Measurements from ENCODE around the gene NELL1.

NELL1 gene

DNA sequence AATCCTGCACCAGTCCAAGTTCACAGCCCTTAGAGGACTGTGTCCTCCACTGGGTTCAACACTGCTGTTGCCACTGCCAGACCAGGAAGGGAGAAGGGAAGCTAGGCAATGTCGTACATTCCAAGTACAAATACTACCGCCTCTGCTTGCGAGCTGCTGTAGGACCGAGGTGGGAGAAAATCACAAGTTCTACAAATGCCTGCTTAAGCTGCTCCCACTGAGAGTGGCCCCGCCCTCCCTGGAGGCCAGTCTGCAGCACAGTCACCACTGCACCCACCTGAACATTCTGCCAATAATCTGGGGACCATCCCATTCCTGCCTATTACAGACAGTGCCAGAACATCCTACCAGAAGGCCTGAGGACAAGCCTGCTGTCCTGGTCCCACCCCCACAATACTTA, 816.0 kb downstream of the NELL1 start:
- TF ChIP-seq CTCF (IDR thresholded peaks at IDR 0.05; ENCODE audit: low read depth, low read length, missing control alignments), result no peak
- H3K27ac ChIP-seq, result no peak overlapping the region
- H3K36me3 ChIP-seq (replicated peaks), result no peaks in the 10 kb centered on the region
- in situ Hi-C loops (cut with HindIII; ENCODE audit: low pct_ligation_motif_present, low sequenced_read_pairs), result no loop called here
- H3K27me3 ChIP-seq (replicated peaks), result no peaks in the 10 kb centered on the region
- DNase-seq, result no peak
- no peak overlapping the region for H3K4me3 ChIP-seq (ENCODE audit: low read depth, low read length)

DNA sequence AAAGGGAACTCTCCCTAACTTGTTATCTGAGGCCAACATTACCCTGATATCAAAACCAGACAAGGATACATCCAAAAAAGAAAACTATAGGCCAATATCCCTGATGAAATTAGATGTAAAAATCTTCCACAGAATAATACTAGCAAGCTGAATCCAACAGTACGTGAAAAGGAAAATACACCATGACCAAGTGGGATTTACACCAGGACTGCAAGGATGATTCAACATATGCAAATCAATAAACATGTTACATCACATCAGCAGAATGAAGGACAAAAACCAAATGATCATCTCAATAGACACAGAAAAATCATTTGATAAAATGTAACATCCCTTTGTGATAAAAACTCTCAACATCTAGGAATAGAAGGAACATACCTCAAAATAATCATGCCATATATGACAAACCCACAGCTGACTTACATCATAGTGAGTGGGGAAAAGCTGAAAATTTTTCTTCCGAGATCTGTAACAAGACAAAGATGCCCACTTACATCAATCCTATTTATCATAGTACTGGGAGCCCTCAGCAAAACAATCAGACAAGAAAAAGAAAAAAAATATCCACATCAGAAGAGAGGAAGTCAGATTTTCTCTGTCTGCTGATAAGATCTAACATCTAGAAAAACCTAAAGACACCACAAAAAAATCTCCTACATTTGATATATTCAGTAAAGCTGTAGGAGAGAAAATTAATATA, 820.2 kb downstream of the NELL1 start:
- H3K27me3 ChIP-seq (replicated peaks), result no peaks in the 10 kb centered on the region
- DNase-seq, result no peak
- H3K36me3 ChIP-seq (replicated peaks), result no peaks in the 10 kb centered on the region
- in situ Hi-C loops (cut with HindIII; ENCODE audit: low pct_ligation_motif_present, low sequenced_read_pairs), result no loop called here
- H3K27ac ChIP-seq, result no peak overlapping the region
- TF ChIP-seq CTCF (IDR thresholded peaks at IDR 0.05; ENCODE audit: low read depth, low read length, missing control alignments), result no peak
- no peak overlapping the region for H3K4me3 ChIP-seq (ENCODE audit: low read depth, low read length)

GRCh38 chr11:21492931-21493330, 823.5 kb downstream of the NELL1 start:
- in situ Hi-C loops (cut with HindIII; ENCODE audit: low pct_ligation_motif_present, low sequenced_read_pairs), result no loop called here
- no peaks in the 10 kb centered on the region for H3K27me3 ChIP-seq (replicated peaks)
- no peak overlapping the region for H3K27ac ChIP-seq
- no peaks in the 10 kb centered on the region for H3K36me3 ChIP-seq (replicated peaks)
- no peak for TF ChIP-seq CTCF (IDR thresholded peaks at IDR 0.05; ENCODE audit: low read depth, low read length, missing control alignments)
- DNase-seq, result no peak
- no peak overlapping the region for H3K4me3 ChIP-seq (ENCODE audit: low read depth, low read length)

DNA sequence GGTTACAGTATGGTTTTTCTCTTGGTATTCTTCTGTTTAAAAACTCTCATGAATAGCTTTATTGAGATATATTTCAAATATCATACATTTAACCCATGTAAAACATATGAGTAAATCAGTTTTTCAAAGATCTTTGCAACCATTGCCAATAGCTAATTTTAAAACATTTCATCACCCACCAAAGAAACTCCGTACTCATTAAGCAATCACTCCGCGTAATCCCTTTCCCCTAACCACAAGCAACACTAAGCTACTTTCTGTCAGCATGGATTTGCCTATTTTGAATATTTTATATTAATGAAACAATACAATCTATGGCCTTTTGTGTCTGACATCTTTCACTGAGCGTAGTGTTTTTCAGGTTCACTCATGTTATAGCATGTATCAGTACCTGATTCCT, 825.6 kb downstream of the NELL1 start:
- Histone ChIP-seq H3K36me3 (replicated peaks) (no peaks in the 10 kb centered on the region), H3K4me3 (ENCODE audit: low read depth, low read length) (no peak overlapping the region), H3K27ac (no peak overlapping the region), H3K27me3 (replicated peaks) (no peaks in the 10 kb centered on the region)
- no peak for TF ChIP-seq CTCF (IDR thresholded peaks at IDR 0.05; ENCODE audit: low read depth, low read length, missing control alignments)
- in situ Hi-C loops (cut with HindIII; ENCODE audit: low pct_ligation_motif_present, low sequenced_read_pairs), result no loop called here
- no peak for DNase-seq

DNA sequence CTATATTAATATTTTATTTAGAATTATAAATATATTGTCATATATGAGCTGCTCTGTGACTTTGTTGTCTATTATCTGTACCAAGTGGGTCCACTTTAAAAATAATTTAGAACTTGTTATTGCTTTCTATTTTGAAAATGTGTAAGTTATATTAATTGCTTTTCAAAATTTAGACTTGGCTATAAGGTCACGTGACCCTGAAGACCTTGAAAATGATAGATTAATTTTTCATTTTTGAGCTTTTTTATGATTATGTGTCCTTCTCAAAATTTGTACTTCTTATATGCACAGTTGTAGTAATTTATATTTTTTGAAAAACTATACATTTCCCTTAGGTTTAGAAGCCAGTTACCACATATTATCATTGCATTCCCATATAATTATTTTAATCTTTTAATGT, 826.5 kb downstream of the NELL1 start:
- Histone ChIP-seq H3K4me3 (ENCODE audit: low read depth, low read length) (no peak overlapping the region), H3K27me3 (replicated peaks) (no peaks in the 10 kb centered on the region), H3K27ac (no peak overlapping the region), H3K36me3 (replicated peaks) (no peaks in the 10 kb centered on the region)
- in situ Hi-C loops (cut with HindIII; ENCODE audit: low pct_ligation_motif_present, low sequenced_read_pairs), result no loop called here
- no peak for DNase-seq
- no peak for TF ChIP-seq CTCF (IDR thresholded peaks at IDR 0.05; ENCODE audit: low read depth, low read length, missing control alignments)

DNA sequence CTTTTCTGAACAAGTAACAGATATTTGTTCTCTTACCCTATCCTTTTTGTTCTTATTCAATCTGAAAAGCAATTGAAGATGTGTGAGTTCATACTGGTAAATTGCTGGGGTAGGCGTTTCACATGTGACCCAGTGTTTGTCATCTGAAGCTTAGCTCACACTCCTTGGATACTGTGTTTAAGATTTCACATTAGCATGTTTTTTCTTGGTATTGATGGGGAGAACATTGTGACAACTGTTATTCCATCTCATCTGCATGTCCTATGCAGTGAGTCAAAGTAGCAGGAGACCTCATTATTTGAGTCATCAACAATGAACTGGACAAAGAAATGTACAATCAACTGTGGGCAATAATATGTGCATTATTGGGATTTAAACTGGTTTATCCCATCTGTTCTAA, 831.9 kb downstream of the NELL1 start:
- TF ChIP-seq CTCF (IDR thresholded peaks at IDR 0.05; ENCODE audit: low read depth, low read length, missing control alignments), result no peak
- Histone ChIP-seq H3K27me3 (replicated peaks) (no peaks in the 10 kb centered on the region), H3K36me3 (replicated peaks) (no peaks in the 10 kb centered on the region), H3K27ac (no peak overlapping the region), H3K4me3 (ENCODE audit: low read depth, low read length) (no peak overlapping the region)
- in situ Hi-C loops (cut with HindIII; ENCODE audit: low pct_ligation_motif_present, low sequenced_read_pairs), result no loop called here
- no peak for DNase-seq

All from brain microvascular endothelial cell (primary cell).